PC-9 (cell line): ENCODE data around the gene ENTHD1. TPM values are rescaled to one million over a fixed set of nuclear protein-coding genes. Genes with fewer than 3 reads are reported as not detected.

ENCODE experiments used
- BruUV-seq: library from RNA; stranded (reverse); fragments of 400-500 nt; replicated peaks from 2 replicates; lab custom pipeline; 2021; lab: Mats Ljungman, UMichigan
- CTCF ChIA-PET: fragments of 300-600 bp; sonication (Branson Sonifier 250); formaldehyde crosslinking; loops from one replicate; lab custom pipeline; 2022; ENCODE audit warnings: antibody characterized with exemption; lab: Charles Lee
- POLR2A ChIA-PET: fragments of 300-600 bp; sonication (Branson Sonifier 250); formaldehyde crosslinking; loops from one replicate; lab custom pipeline; 2022; ENCODE audit warnings: antibody characterized with exemption; ENCODE audit not compliant: unreplicated experiment; lab: Charles Lee
- DNase-seq, 2 experiments: peaks; one replicate each; pipeline versions ENCODE4 v3.0.0 to v3.0.0-alpha.2; 2015 to 2022; ENCODE audit warnings: mixed read lengths in 1 of 2
- H2AFZ ChIP-seq: fragments of 200-600 bp; sonication (generic); 2 replicates; pipeline ENCODE4 v1.8.1; 2017; ENCODE audit warnings: antibody characterized with exemption
- H3F3A ChIP-seq: fragments of 200-600 bp; sonication (generic); 2 replicates; pipeline ENCODE4 v1.8.1; 2017; ENCODE audit warnings: antibody characterized with exemption, mild to moderate bottlenecking, low read depth; ENCODE audit not compliant: insufficient read depth
- H3K27ac ChIP-seq: fragments of 200-600 bp; sonication (generic); 2 replicates; pipeline ENCODE4 v1.6.1; 2016; ENCODE audit warnings: mixed run types
- H3K27me3 ChIP-seq: fragments of 200-600 bp; sonication (generic); 2 replicates; pipeline ENCODE4 v1.6.1; 2016; ENCODE audit warnings: low read depth, mixed run types; ENCODE audit not compliant: insufficient read depth
- H3K36me3 ChIP-seq: fragments of 200-600 bp; sonication (generic); 2 replicates; pipeline ENCODE4 v1.6.1; 2016; ENCODE audit warnings: low read depth, mixed run types
- H3K4me1 ChIP-seq: fragments of 200-600 bp; sonication (generic); replicated peaks from 2 replicates; pipeline ENCODE4 v1.6.1; 2016; ENCODE audit warnings: mixed run types; ENCODE audit not compliant: insufficient read depth
- H3K4me2 ChIP-seq: fragments of 200-600 bp; sonication (generic); 2 replicates; pipeline ENCODE4 v1.6.1; 2017; ENCODE audit warnings: mixed run types
- H3K4me3 ChIP-seq: fragments of 200-600 bp; sonication (generic); 2 replicates; pipeline ENCODE4 v1.6.1; 2016; ENCODE audit warnings: mixed run types
- H3K79me2 ChIP-seq: fragments of 200-600 bp; sonication (generic); 2 replicates; pipeline ENCODE4 v1.6.1; 2017; ENCODE audit warnings: low read depth, mixed run types
- H3K9me2 ChIP-seq: fragments of 200-600 bp; sonication (generic); 2 replicates; pipeline ENCODE4 v1.8.1; 2017; ENCODE audit warnings: mild to moderate bottlenecking; ENCODE audit not compliant: insufficient read depth
- H3K9me3 ChIP-seq: fragments of 200-600 bp; sonication (generic); 2 replicates; pipeline ENCODE4 v1.8.1; 2016; ENCODE audit warnings: low read depth; ENCODE audit not compliant: insufficient read depth
- H4K20me1 ChIP-seq: fragments of 200-600 bp; sonication (generic); 2 replicates; pipeline ENCODE4 v1.8.1; 2017; ENCODE audit not compliant: insufficient read depth
- EZH2 ChIP-seq: fragments of 200-600 bp; sonication (generic); IDR thresholded peaks from 2 replicates; pipeline ENCODE4 v1.8.0; 2017; ENCODE audit warnings: antibody characterized with exemption, low read depth
- intact Hi-C: fragments of 100-400 bp; cut with micrococcal nuclease; formaldehyde crosslinking; loops from one replicate; pipeline ENCODE4 v1.10.0; 2022; ENCODE audit not compliant: unreplicated experiment
- total RNA-seq: library from RNA; stranded (reverse); gene quantifications from 2 replicates; pipeline ENCODE4 v1.2.3, GENCODE V29; 2021
- TF ChIP-seq, protein P1 (sequence below): fragments of 200-600 bp; sonication (generic); conservative IDR thresholded peaks from 2 replicates; pipeline ENCODE4 v1.6.1; 2017; ENCODE audit warnings: mixed run types, antibody characterized with exemption, mild to moderate bottlenecking, moderate library complexity

The ENTHD1 gene
- total RNA-seq, 1 experiment from 2014 or later: not detected

DNA sequence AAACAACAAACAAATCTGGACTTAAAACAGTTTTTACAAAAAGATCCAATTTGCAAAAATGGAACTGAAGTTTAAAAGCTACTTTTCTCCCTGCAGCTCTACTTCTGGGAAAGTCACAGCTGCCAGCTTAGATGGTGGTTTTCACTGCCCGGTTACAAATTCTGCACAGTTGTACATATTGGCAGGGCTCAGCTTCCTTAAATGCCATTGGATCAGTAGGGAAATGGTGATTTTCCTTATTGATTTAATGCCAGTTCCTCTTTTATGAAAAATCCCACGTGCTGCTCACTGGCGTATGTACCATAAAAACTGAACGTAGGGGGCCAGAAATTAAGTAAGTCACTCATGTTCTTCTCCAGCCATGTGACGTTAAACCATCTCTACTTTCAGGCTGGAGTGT is 30.1 kb upstream of the ENTHD1 start:
- ChIA-PET CTCF (no interaction called here), POLR2A (interaction anchor here (0.7 to 0.8 kb wide), 2 partner anchors 713 to 1224 kb away, joined by 3 read pairs; no protein-coding TSS in a partner anchor)
- no peaks in the 10 kb centered on the region for H3K9me2 ChIP-seq
- H3K36me3 ChIP-seq: no peaks in the 10 kb centered on the region
- no TSS peak for BruUV-seq
- no peak overlapping the region for H3K27ac ChIP-seq
- TF ChIP-seq, protein P1, sequence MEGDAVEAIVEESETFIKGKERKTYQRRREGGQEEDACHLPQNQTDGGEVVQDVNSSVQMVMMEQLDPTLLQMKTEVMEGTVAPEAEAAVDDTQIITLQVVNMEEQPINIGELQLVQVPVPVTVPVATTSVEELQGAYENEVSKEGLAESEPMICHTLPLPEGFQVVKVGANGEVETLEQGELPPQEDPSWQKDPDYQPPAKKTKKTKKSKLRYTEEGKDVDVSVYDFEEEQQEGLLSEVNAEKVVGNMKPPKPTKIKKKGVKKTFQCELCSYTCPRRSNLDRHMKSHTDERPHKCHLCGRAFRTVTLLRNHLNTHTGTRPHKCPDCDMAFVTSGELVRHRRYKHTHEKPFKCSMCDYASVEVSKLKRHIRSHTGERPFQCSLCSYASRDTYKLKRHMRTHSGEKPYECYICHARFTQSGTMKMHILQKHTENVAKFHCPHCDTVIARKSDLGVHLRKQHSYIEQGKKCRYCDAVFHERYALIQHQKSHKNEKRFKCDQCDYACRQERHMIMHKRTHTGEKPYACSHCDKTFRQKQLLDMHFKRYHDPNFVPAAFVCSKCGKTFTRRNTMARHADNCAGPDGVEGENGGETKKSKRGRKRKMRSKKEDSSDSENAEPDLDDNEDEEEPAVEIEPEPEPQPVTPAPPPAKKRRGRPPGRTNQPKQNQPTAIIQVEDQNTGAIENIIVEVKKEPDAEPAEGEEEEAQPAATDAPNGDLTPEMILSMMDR: no peak
- TF ChIP-seq EZH2: no peak
- intact Hi-C loops: no loop called here
- H4K20me1 ChIP-seq: no peaks in the 10 kb centered on the region
- H2AFZ ChIP-seq: no peak overlapping the region
- H3K4me2 ChIP-seq: no peak overlapping the region
- no peak for DNase-seq
- H3K4me3 ChIP-seq: no peak overlapping the region
- H3K9me3 ChIP-seq: no peaks in the 10 kb centered on the region
- H3F3A ChIP-seq: no peaks in the 10 kb centered on the region
- H3K79me2 ChIP-seq: no peaks in the 10 kb centered on the region
- no peaks in the 10 kb centered on the region for H3K4me1 ChIP-seq
- H3K27me3 ChIP-seq: peaks cover 93% of the 10 kb centered on the region

DNA sequence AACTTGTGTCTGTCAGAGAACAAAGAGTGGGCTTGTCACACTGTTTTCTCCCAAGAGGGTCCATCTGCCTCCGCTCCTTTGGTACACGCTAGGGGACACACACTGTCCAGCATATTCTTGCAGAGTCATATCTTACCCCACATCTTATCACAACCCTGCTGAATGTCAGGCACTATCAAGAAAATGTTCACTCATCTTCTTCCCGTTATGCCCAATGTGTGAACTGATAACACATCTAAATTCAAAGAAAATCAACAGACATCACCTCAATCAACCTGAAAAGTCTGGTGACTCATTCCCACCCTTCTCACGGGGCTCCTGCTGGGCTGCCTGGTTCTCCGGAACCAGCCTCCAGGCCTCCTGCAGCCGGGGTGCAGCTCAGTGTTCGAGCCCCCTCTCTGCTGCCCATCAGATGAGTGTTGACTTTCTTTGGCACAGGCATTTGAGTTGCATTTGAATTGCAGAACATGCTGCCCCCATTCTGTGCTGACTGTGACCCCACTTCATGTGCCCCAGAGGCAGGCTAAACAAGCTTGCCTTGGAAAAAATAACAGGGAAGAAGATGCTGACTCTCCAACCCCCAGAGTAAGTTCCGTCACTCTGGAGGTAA is 26.7 kb upstream of the ENTHD1 start:
- Histone ChIP-seq H3K9me3 (no peaks in the 10 kb centered on the region), H4K20me1 (no peaks in the 10 kb centered on the region), H3K27ac (no peak overlapping the region), H3K79me2 (no peaks in the 10 kb centered on the region), H3K4me1 (no peaks in the 10 kb centered on the region), H3K4me2 (no peak overlapping the region), H3K9me2 (no peaks in the 10 kb centered on the region), H2AFZ (no peak overlapping the region), H3K27me3 (peaks cover 87% of the 10 kb centered on the region), H3F3A (no peaks in the 10 kb centered on the region), H3K36me3 (no peaks in the 10 kb centered on the region), H3K4me3 (no peak overlapping the region)
- POLR2A ChIA-PET: no interaction called here
- CTCF ChIA-PET: no interaction called here
- DNase-seq: no peak
- no TSS peak for BruUV-seq
- intact Hi-C loops: no loop called here
- TF ChIP-seq EZH2: no peak
- TF ChIP-seq, protein P1: no peak

DNA sequence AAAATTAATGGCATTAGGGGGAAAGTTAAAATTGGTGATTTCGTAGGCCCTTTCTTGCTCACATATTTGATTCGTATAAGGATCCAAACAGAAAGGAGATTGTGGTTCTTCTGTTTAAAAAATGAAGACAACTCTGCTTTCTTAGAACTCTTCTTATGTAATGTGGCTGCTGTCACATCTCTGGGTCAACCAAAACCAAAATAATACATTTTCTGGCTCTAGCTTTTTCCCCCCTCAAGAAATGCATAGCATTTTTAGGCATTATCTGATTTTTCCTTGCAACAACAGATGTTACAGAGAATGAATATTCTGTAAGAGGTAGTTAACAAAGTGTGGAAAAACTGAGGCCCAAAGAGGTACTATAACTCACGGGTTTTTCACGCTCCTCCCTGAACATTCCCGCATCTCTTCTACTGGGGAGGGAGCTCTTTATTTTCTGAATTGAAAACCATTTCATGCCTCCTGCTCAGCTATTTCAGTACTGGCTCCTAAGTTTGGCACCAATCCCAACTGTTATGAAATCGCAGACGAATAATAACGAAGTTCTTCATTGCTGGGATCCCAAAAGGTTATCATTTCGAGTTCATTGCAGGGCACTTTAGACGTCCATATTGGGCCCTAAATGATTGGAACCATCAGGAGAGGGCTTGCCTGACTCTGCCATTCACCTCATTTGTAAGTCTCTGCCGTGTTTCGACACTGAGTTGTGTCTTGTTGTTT is 24.4 kb upstream of the ENTHD1 start:
- H4K20me1 ChIP-seq: no peaks in the 10 kb centered on the region
- H3K27ac ChIP-seq: no peak overlapping the region
- no peaks in the 10 kb centered on the region for H3K9me2 ChIP-seq
- intact Hi-C loops: no loop called here
- no TSS peak for BruUV-seq
- no peak for DNase-seq
- H3K27me3 ChIP-seq: peaks cover 85% of the 10 kb centered on the region
- H3K4me3 ChIP-seq: no peak overlapping the region
- H3K79me2 ChIP-seq: no peaks in the 10 kb centered on the region
- H3K4me2 ChIP-seq: no peak overlapping the region
- ChIA-PET POLR2A (interaction anchor here (0.6 kb wide), 1 partner anchor 10 kb away, joined by 10 read pairs; no protein-coding TSS in a partner anchor), CTCF (no interaction called here)
- no peaks in the 10 kb centered on the region for H3K4me1 ChIP-seq
- no peak for TF ChIP-seq EZH2
- TF ChIP-seq, protein P1: no peak
- H3K9me3 ChIP-seq: no peaks in the 10 kb centered on the region
- no peaks in the 10 kb centered on the region for H3K36me3 ChIP-seq
- no peaks in the 10 kb centered on the region for H3F3A ChIP-seq
- no peak overlapping the region for H2AFZ ChIP-seq
